ENCODE results near the gene CMTM8. TPM values are rescaled to one million over a fixed set of nuclear protein-coding genes. Genes with fewer than 3 reads are reported as not detected.

CMTM8 gene
- total and polyA plus RNA-seq, 9 donors: 0.48 to 9.9 (median 2.1) TPM

DNA sequence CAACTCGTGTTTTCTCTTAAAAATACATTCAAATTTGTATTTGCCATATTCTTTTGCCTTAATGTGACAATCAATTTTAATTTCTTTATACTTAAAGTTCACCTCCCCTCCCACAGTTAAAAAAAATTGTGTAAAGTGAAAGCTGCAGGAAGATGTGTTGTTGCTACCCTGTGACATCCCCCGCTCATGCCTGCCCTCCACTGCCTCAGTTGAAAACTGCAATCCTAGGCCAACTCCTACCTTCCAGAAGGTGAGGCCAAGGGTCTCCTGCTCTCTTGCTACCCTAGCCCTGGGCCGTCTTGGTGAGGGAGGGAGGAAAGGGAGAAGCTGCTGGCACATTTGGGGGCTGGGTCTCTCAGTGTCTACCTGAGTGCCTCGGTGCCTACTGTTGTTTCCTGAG is 96.2 kb downstream of the CMTM8 start:
- H3K27me3 ChIP-seq: no peaks in the 10 kb centered on the region
- no peaks in the 10 kb centered on the region for H3K4me1 ChIP-seq (ENCODE audit: insufficient read depth)
- intact Hi-C loops (cut with DNase I): no loop called here
- H3K36me3 ChIP-seq: no peaks in the 10 kb centered on the region
- no peak overlapping the region for H3K27ac ChIP-seq
- no peak overlapping the region for H3K4me3 ChIP-seq
- WGBS, 3 donors: 69 to 100% (median 75%) methylated on average over 4 of the region's 4 CpGs
- DNase-seq: no peak
- no peaks in the 10 kb centered on the region for H3K9me3 ChIP-seq
- TF ChIP-seq EP300 (IDR thresholded peaks at IDR 0.05): no peak
- TF ChIP-seq, protein P1, sequence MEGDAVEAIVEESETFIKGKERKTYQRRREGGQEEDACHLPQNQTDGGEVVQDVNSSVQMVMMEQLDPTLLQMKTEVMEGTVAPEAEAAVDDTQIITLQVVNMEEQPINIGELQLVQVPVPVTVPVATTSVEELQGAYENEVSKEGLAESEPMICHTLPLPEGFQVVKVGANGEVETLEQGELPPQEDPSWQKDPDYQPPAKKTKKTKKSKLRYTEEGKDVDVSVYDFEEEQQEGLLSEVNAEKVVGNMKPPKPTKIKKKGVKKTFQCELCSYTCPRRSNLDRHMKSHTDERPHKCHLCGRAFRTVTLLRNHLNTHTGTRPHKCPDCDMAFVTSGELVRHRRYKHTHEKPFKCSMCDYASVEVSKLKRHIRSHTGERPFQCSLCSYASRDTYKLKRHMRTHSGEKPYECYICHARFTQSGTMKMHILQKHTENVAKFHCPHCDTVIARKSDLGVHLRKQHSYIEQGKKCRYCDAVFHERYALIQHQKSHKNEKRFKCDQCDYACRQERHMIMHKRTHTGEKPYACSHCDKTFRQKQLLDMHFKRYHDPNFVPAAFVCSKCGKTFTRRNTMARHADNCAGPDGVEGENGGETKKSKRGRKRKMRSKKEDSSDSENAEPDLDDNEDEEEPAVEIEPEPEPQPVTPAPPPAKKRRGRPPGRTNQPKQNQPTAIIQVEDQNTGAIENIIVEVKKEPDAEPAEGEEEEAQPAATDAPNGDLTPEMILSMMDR (IDR thresholded peaks at IDR 0.05): no peak
- TF ChIP-seq POLR2A (IDR thresholded peaks at IDR 0.05): no peak

DNA sequence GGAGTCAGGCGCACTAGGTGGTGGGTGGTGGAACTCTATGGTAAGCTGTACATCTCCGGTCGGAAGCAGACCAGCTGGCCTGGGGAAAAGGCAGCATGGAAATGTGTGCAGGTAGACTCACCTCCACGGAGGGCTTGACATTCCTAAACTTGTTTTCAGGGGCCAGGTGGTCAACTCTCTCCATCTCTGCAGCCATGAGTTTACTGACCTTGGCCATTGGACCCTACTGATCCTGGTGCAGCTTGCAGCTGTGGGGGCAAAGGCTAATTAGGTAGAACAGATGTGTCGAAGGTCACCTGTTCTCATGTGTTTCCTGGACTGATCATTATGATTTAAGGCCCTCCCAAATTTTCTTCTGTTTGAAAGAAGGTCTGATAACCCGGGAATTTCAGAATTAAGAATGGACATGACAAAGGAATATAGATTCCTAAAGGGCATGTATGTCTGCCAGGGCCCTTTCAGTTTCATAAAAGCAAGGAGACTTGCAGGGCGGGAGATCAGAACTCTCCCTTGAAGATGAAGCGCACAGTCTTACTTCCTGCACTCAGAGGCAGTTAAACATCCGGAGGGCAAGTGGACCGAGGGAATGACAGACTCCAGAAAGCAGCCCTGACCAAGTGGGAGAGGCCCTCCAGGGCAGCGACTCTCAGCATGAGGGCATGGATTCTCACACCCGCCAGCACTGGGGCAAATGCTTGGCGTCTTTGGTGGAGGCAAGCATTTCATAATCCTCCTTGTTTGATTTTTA is 97.1 kb downstream of the CMTM8 start:
- intact Hi-C loops (cut with DNase I): no loop called here
- Histone ChIP-seq H3K9me3 (no peaks in the 10 kb centered on the region), H3K4me3 (no peak overlapping the region), H3K36me3 (no peaks in the 10 kb centered on the region), H3K27ac (no peak overlapping the region), H3K4me1 (ENCODE audit: insufficient read depth) (no peaks in the 10 kb centered on the region), H3K27me3 (no peaks in the 10 kb centered on the region)
- TF ChIP-seq POLR2A (IDR thresholded peaks at IDR 0.05) (no peak), EP300 (IDR thresholded peaks at IDR 0.05) (no peak)
- TF ChIP-seq, protein P1 (IDR thresholded peaks at IDR 0.05): no peak
- DNase-seq: no peak
- 84 to 90% (median 87%) methylated on average over 13 of the region's 13 CpGs for WGBS, 3 donors

DNA sequence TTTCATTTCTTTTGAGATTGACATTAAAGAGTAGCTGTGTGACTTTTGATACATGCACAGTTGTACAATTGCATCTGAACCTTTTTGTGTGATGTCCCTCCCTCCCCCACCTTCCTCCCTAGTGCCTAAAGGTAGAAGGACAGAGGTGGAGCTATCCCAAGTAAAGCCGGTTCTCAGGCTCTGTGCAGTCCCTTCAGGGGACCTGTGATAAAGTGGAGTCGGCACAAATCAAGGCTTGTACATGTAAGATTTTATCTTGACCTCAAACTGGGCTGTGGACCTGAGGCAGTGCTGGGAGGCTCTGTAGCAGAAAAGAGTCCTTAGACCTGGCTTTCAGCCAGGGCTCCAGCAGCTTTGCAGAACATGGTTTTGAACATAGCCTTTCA is 97.6 kb downstream of the CMTM8 start:
- no peak overlapping the region for H3K4me3 ChIP-seq
- H3K27me3 ChIP-seq: no peaks in the 10 kb centered on the region
- no peaks in the 10 kb centered on the region for H3K9me3 ChIP-seq
- no peak overlapping the region for H3K27ac ChIP-seq
- no peaks in the 10 kb centered on the region for H3K4me1 ChIP-seq (ENCODE audit: insufficient read depth)
- no peaks in the 10 kb centered on the region for H3K36me3 ChIP-seq
- intact Hi-C loops (cut with DNase I): no loop called here
- DNase-seq: no peak
- 60 to 70% (median 64%) methylated on average over 2 of the region's 2 CpGs for WGBS, 3 donors
- TF ChIP-seq EP300 (IDR thresholded peaks at IDR 0.05): no peak
- TF ChIP-seq, protein P1 (IDR thresholded peaks at IDR 0.05): no peak
- no peak for TF ChIP-seq POLR2A (IDR thresholded peaks at IDR 0.05)

GRCh38 chr3:32337505-32337904 is 99.0 kb downstream of the CMTM8 start:
- DNase-seq: no peak
- TF ChIP-seq POLR2A (IDR thresholded peaks at IDR 0.05): no peak
- TF ChIP-seq, protein P1 (IDR thresholded peaks at IDR 0.05): no peak
- no peak for TF ChIP-seq EP300 (IDR thresholded peaks at IDR 0.05)
- no peak overlapping the region for H3K27ac ChIP-seq
- no peaks in the 10 kb centered on the region for H3K9me3 ChIP-seq
- intact Hi-C loops (cut with DNase I): no loop called here
- H3K36me3 ChIP-seq: no peaks in the 10 kb centered on the region
- H3K4me3 ChIP-seq: no peak overlapping the region
- H3K27me3 ChIP-seq: no peaks in the 10 kb centered on the region
- H3K4me1 ChIP-seq (ENCODE audit: insufficient read depth): no peaks in the 10 kb centered on the region
